ENCODE measurements around the gene GTF3C4. TPM values are rescaled to one million over a fixed set of nuclear protein-coding genes. Genes with fewer than 3 reads are reported as not detected.

Gene GTF3C4
- total RNA-seq, 1 experiment from 2014 or later: 40.8 TPM

GRCh38 chr9:132631280-132631679, 39.0 kb upstream of the GTF3C4 start:
- H3K27me3 ChIP-seq (replicated peaks; ENCODE audit: insufficient read depth, low read depth, low read length, poor library complexity): no peaks in the 10 kb centered on the region
- no peaks in the 10 kb centered on the region for H3K9me3 ChIP-seq (ENCODE audit: low read depth, low read length, poor library complexity, severe bottlenecking)
- H3K4me1 ChIP-seq (ENCODE audit: insufficient read depth, low read length, poor library complexity, severe bottlenecking): no peaks in the 10 kb centered on the region
- intact Hi-C loops (cut with micrococcal nuclease; ENCODE audit: unreplicated experiment): no loop called here
- BruUV-seq (replicated peaks): no TSS peak
- TF ChIP-seq EZH2 (IDR thresholded peaks at IDR 0.05; ENCODE audit: borderline replicate concordance, low read depth, low read length, poor library complexity, severe bottlenecking): no peak
- no peak for TF ChIP-seq CTCF (conservative IDR thresholded peaks at IDR 0.05; ENCODE audit: low read depth, low read length)
- CTCF ChIA-PET: no interaction called here
- no peak overlapping the region for H3K4me3 ChIP-seq (ENCODE audit: low read depth, low read length, poor library complexity, severe bottlenecking)
- no peak overlapping the region for H3K27ac ChIP-seq (ENCODE audit: low read depth, low read length, poor library complexity, severe bottlenecking)
- POLR2A ChIA-PET (ENCODE audit: low non-redundant PET): no interaction called here
- peaks cover 30% of the 10 kb centered on the region for H3K36me3 ChIP-seq (ENCODE audit: insufficient read depth, low read length, poor library complexity, severe bottlenecking)
- no peak for DNase-seq (ENCODE audit: low spot score)

GRCh38 chr9:132631685-132632084, 38.6 kb upstream of the GTF3C4 start:
- Histone ChIP-seq H3K4me1 (ENCODE audit: insufficient read depth, low read length, poor library complexity, severe bottlenecking) (no peaks in the 10 kb centered on the region), H3K36me3 (ENCODE audit: insufficient read depth, low read length, poor library complexity, severe bottlenecking) (peaks cover 30% of the 10 kb centered on the region), H3K4me3 (ENCODE audit: low read depth, low read length, poor library complexity, severe bottlenecking) (no peak overlapping the region), H3K9me3 (ENCODE audit: low read depth, low read length, poor library complexity, severe bottlenecking) (no peaks in the 10 kb centered on the region), H3K27me3 (replicated peaks; ENCODE audit: insufficient read depth, low read depth, low read length, poor library complexity) (no peaks in the 10 kb centered on the region), H3K27ac (ENCODE audit: low read depth, low read length, poor library complexity, severe bottlenecking) (no peak overlapping the region)
- CTCF ChIA-PET: no interaction called here
- DNase-seq (ENCODE audit: low spot score): no peak
- POLR2A ChIA-PET (ENCODE audit: low non-redundant PET): no interaction called here
- no peak for TF ChIP-seq CTCF (conservative IDR thresholded peaks at IDR 0.05; ENCODE audit: low read depth, low read length)
- TF ChIP-seq EZH2 (IDR thresholded peaks at IDR 0.05; ENCODE audit: borderline replicate concordance, low read depth, low read length, poor library complexity, severe bottlenecking): no peak
- intact Hi-C loops (cut with micrococcal nuclease; ENCODE audit: unreplicated experiment): no loop called here
- no TSS peak for BruUV-seq (replicated peaks)

- BruUV-seq (replicated peaks): no TSS peak
- Histone ChIP-seq H3K27ac (ENCODE audit: low read depth, low read length, poor library complexity, severe bottlenecking) (no peak overlapping the region), H3K27me3 (replicated peaks; ENCODE audit: insufficient read depth, low read depth, low read length, poor library complexity) (no peaks in the 10 kb centered on the region), H3K4me1 (ENCODE audit: insufficient read depth, low read length, poor library complexity, severe bottlenecking) (no peaks in the 10 kb centered on the region), H3K9me3 (ENCODE audit: low read depth, low read length, poor library complexity, severe bottlenecking) (no peaks in the 10 kb centered on the region), H3K4me3 (ENCODE audit: low read depth, low read length, poor library complexity, severe bottlenecking) (no peak overlapping the region), H3K36me3 (ENCODE audit: insufficient read depth, low read length, poor library complexity, severe bottlenecking) (peaks cover 32% of the 10 kb centered on the region)
- POLR2A ChIA-PET (ENCODE audit: low non-redundant PET): no interaction called here
- intact Hi-C loops (cut with micrococcal nuclease; ENCODE audit: unreplicated experiment): no loop called here
- CTCF ChIA-PET: no interaction called here
- DNase-seq (ENCODE audit: low spot score): no peak
- TF ChIP-seq EZH2 (IDR thresholded peaks at IDR 0.05; ENCODE audit: borderline replicate concordance, low read depth, low read length, poor library complexity, severe bottlenecking) (no peak), CTCF (conservative IDR thresholded peaks at IDR 0.05; ENCODE audit: low read depth, low read length) (no peak)
These were observed 37.7 kb upstream of the GTF3C4 start for GRCh38 chr9:132632413-132633129.

Measured in A673 (cell line).